CD4-positive, alpha-beta memory T cell (primary cell): Measurements from ENCODE around the gene ENTPD7. TPM values are rescaled to one million over a fixed set of nuclear protein-coding genes. Genes with fewer than 3 reads are reported as not detected.

ENCODE experiments used
- CTCF ChIA-PET: fragments of 350-600 bp; sonication (Branson Sonifier 250); formaldehyde crosslinking; loops from one replicate; lab custom pipeline; 2021; ENCODE audit warnings: inconsistent platforms; ENCODE audit not compliant: partially characterized antibody; lab: Charles Lee
- POLR2A ChIA-PET: fragments of 350-600 bp; sonication (Branson Sonifier 250); formaldehyde crosslinking; loops from one replicate; lab custom pipeline; 2021; ENCODE audit not compliant: partially characterized antibody; lab: Charles Lee
- DNase-seq, 5 donors: peaks; one replicate each; pipeline versions ENCODE4 v3.0.0 to v3.0.0-alpha.2; 2020 to 2022; ENCODE audit warnings: mixed read lengths in 1 of 5
- H3K27ac ChIP-seq: one replicate; pipeline ENCODE4 v1.7.0; 2013; ENCODE audit warnings: low read depth, low read length
- H3K27me3 ChIP-seq: 2 replicates; pipeline ENCODE4 v1.7.0; 2013; ENCODE audit warnings: mild to moderate bottlenecking, low read length, moderate library complexity; ENCODE audit not compliant: insufficient read depth
- H3K36me3 ChIP-seq: 2 replicates; pipeline ENCODE4 v1.7.0; 2013; ENCODE audit warnings: mild to moderate bottlenecking, low read length, moderate library complexity; ENCODE audit not compliant: insufficient read depth
- H3K4me1 ChIP-seq: 2 replicates; pipeline ENCODE4 v1.7.0; 2013; ENCODE audit warnings: mild to moderate bottlenecking, low read length, moderate library complexity; ENCODE audit not compliant: insufficient read depth
- H3K4me3 ChIP-seq, 2 donors: one replicate each; pipeline ENCODE4 v1.7.0; 2013; ENCODE audit warnings: low read length in 2 of 2, mild to moderate bottlenecking in 1 of 2
- H3K9me3 ChIP-seq, 2 donors: one replicate each; pipeline ENCODE4 v1.7.0; 2013; ENCODE audit warnings: low read length in 2 of 2, control low read depth in 1 of 2; ENCODE audit not compliant: control insufficient read depth in 1 of 2
- H3K27ac Mint-ChIP-seq, 7 donors: one replicate each; pipeline ENCODE4 v1.8.0; 2020 to 2021; ENCODE audit warnings: mixed read lengths in 7 of 7, mild to moderate bottlenecking in 6 of 7, inconsistent platforms in 3 of 7, moderate library complexity in 3 of 7
- H3K27me3 Mint-ChIP-seq, 2 donors: one replicate each; pipeline ENCODE4 v1.8.0; 2020 to 2021; ENCODE audit warnings: mixed read lengths in 2 of 2
- H3K36me3 Mint-ChIP-seq, 2 donors: one replicate each; pipeline ENCODE4 v1.8.0; 2020 to 2021; ENCODE audit warnings: mixed read lengths in 2 of 2, inconsistent platforms in 1 of 2, mild to moderate bottlenecking in 1 of 2
- H3K4me1 Mint-ChIP-seq, 4 donors: one replicate each; pipeline ENCODE4 v1.8.0; 2020 to 2021; ENCODE audit warnings: mixed read lengths in 4 of 4, mild to moderate bottlenecking in 1 of 4
- H3K4me3 Mint-ChIP-seq, 8 donors: one replicate each; pipeline ENCODE4 v1.8.0; 2020 to 2021; ENCODE audit warnings: mixed read lengths in 8 of 8, mild to moderate bottlenecking in 7 of 8, moderate library complexity in 6 of 8, inconsistent platforms in 3 of 8
- H3K9me3 Mint-ChIP-seq, 8 donors: one replicate each; pipeline ENCODE4 v1.8.0; 2020 to 2021; ENCODE audit warnings: mixed read lengths in 8 of 8, mild to moderate bottlenecking in 5 of 8, inconsistent platforms in 3 of 8, moderate library complexity in 1 of 8
- intact Hi-C: fragments of 100-400 bp; cut with micrococcal nuclease; formaldehyde crosslinking; loops from one replicate; pipeline ENCODE4 v1.15.1; 2023
- polyA plus RNA-seq, 2 donors: library from polyadenylated mRNA; unstranded; fragments of 300-500 nt; fragmentation: Illumina TruSeq; gene quantifications; one replicate each; pipeline ENCODE4 v1.2.3, GENCODE V29; 2021
- total RNA-seq, 2 experiments: library from RNA; stranded (reverse); gene quantifications; one replicate each; pipeline ENCODE4 v1.2.3, GENCODE V29; 2021

ENTPD7 gene
- total and polyA plus RNA-seq, 4 experiments from 2014 or later: 1.7 to 3.9 (median 2.9) TPM

DNA sequence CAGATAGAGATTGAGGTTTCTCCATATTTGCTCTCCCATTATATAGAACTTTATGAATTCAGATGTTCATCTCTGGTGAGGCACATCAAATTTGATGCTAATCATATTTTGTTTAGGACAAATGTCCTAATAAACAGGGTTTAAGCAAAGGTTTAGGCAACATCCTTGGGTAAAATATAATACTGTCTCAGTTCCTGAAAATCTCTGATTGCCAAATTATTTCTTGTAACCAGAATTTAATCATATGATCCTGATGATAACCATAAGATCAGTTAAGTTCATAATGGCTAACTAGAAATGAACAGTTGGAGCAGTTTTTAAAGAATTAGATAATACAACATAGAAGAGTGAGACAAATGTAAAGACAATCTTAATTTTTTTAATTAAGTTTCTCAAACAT, 91.3 kb downstream of the ENTPD7 start:
- H3K9me3 ChIP-seq: no peaks in the 10 kb centered on the region
- Mint-ChIP-seq H3K4me1 (peaks cover 0 to 11% (median 6%) of the 10 kb centered on the region in 4 donors), H3K27me3 (no peaks in the 10 kb centered on the region), H3K27ac (no peak overlapping the region), H3K36me3 (peaks cover 66 to 80% of the 10 kb centered on the region in 2 donors), H3K9me3 (no peaks in the 10 kb centered on the region), H3K4me3 (no peak overlapping the region)
- H3K27ac ChIP-seq: no peak overlapping the region
- H3K36me3 ChIP-seq: peaks cover 57% of the 10 kb centered on the region
- no peaks in the 10 kb centered on the region for H3K27me3 ChIP-seq
- intact Hi-C loops: no loop called here
- no peak for DNase-seq
- POLR2A ChIA-PET: no interaction called here
- H3K4me1 ChIP-seq: no peaks in the 10 kb centered on the region
- CTCF ChIA-PET: no interaction called here
- no peak overlapping the region for H3K4me3 ChIP-seq

DNA sequence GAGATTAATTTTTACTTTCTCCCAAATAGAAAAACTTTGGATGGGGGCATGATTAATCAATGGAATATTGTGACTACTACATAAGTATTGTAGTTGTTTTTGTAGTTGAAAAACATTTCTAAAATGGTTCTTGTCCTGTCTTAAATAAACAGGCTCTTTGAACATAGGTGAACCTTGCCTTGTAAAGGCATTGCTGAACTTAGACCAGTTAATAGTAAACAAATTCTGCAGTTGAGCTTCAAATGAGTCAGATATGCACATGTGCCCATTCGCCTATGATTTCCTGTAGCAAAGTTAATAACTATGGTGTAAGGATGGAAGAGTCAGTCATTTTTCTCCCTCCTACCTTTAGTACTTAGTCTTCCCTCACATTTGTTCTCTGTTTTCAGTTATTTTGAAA, 95.4 kb downstream of the ENTPD7 start:
- Histone ChIP-seq H3K4me1 (no peaks in the 10 kb centered on the region), H3K27me3 (no peaks in the 10 kb centered on the region), H3K4me3 (no peak overlapping the region), H3K9me3 (no peaks in the 10 kb centered on the region), H3K36me3 (peaks cover 58% of the 10 kb centered on the region), H3K27ac (no peak overlapping the region)
- Mint-ChIP-seq H3K4me3 (no peak overlapping the region), H3K27ac (no peak overlapping the region), H3K27me3 (no peaks in the 10 kb centered on the region), H3K36me3 (peaks cover 79 to 86% of the 10 kb centered on the region in 2 donors), H3K4me1 (peaks cover 0 to 2% (median under 1%) of the 10 kb centered on the region in 4 donors), H3K9me3 (no peaks in the 10 kb centered on the region)
- intact Hi-C loops: no loop called here
- CTCF ChIA-PET: no interaction called here
- POLR2A ChIA-PET: no interaction called here
- no peak for DNase-seq

Other genes starting within 250 kb of the ENTPD7 start
- 10 to 100 TPM; 10.3 to 10.4 TPM for gene GOT1, start 228.9 kb upstream of the ENTPD7 start, total RNA-seq
- gene GOT1, start 228.9 kb upstream of the ENTPD7 start, polyA plus RNA-seq: 10 to 100 TPM; 18.8 to 19.4 TPM
- gene NKX2-3, start 126.6 kb upstream of the ENTPD7 start, total RNA-seq: not detected
- under 1 TPM in 1 of 2 donors, not detected in 1; 0.09 TPM for gene NKX2-3, start 126.6 kb upstream of the ENTPD7 start, polyA plus RNA-seq
- gene SLC25A28, start 39.1 kb upstream of the ENTPD7 start, total RNA-seq: 10 to 100 TPM; 85.7 to 91.9 TPM
- gene SLC25A28, start 39.1 kb upstream of the ENTPD7 start, polyA plus RNA-seq: 10 to 100 TPM; 19.4 to 34.2 TPM
- 10 to 100 TPM; 31.1 to 32.1 TPM for gene COX15, start 72.6 kb downstream of the ENTPD7 start, total RNA-seq
- gene COX15, start 72.6 kb downstream of the ENTPD7 start, polyA plus RNA-seq: 10 to 100 TPM; 26.0 to 31.8 TPM
- 10 to 100 TPM; 29.8 to 35.8 TPM for gene CUTC, start 72.7 kb downstream of the ENTPD7 start, total RNA-seq
- 10 to 100 TPM; 53.2 to 88.8 TPM for gene CUTC, start 72.7 kb downstream of the ENTPD7 start, polyA plus RNA-seq
- gene ABCC2, start 123.1 kb downstream of the ENTPD7 start, total RNA-seq: 1 to 10 TPM; 6.5 to 6.7 TPM
- 1 to 10 TPM in 1 of 2 donors, under 1 TPM in 1; 0.72 to 1.1 TPM for gene ABCC2, start 123.1 kb downstream of the ENTPD7 start, polyA plus RNA-seq